Activated naive CD4-positive, alpha-beta T cell treated with anti-CD3 and anti-CD28 coated beads for 36 hours (primary cell): ENCODE results near the gene GPX3. TPM values are rescaled to one million over a fixed set of nuclear protein-coding genes. Genes with fewer than 3 reads are reported as not detected.

Source experiments
- CTCF ChIA-PET: fragments of 350-600 bp; sonication (Branson Sonifier 250); formaldehyde crosslinking; loops from one replicate; lab custom pipeline; 2021; ENCODE audit warnings: antibody characterized with exemption; lab: Charles Lee
- DNase-seq: peaks from one replicate; pipeline ENCODE4 v3.0.0-alpha.2; 2020
- H3K27ac Mint-ChIP-seq: one replicate; pipeline ENCODE4 v1.8.0; 2021; ENCODE audit warnings: mild to moderate bottlenecking, mixed read lengths
- H3K27me3 Mint-ChIP-seq: one replicate; pipeline ENCODE4 v1.8.0; 2021; ENCODE audit warnings: low read depth, mixed read lengths
- H3K36me3 Mint-ChIP-seq: one replicate; pipeline ENCODE4 v1.8.0; 2021; ENCODE audit warnings: low read depth, mixed read lengths
- H3K4me1 Mint-ChIP-seq: one replicate; pipeline ENCODE4 v1.8.0; 2021; ENCODE audit warnings: low read depth, mixed read lengths
- H3K4me3 Mint-ChIP-seq: one replicate; pipeline ENCODE4 v1.8.0; 2021; ENCODE audit warnings: mild to moderate bottlenecking, moderate library complexity, mixed read lengths
- H3K9me3 Mint-ChIP-seq: one replicate; pipeline ENCODE4 v1.8.0; 2021; ENCODE audit warnings: mixed read lengths
- intact Hi-C: fragments of 100-400 bp; cut with micrococcal nuclease; formaldehyde crosslinking; loops from one replicate; pipeline ENCODE4 v1.15.1; 2023
- total RNA-seq, 2 experiments: library from RNA; stranded (reverse); gene quantifications; one replicate each; pipeline ENCODE4 v1.2.3, GENCODE V29; 2021

The GPX3 gene
- total RNA-seq, 2 experiments from 2014 or later: not detected

GRCh38 chr5:151038801-151039238, 18.4 kb downstream of the GPX3 start:
- intact Hi-C loops: no loop called here
- no peaks in the 10 kb centered on the region for H3K27me3 Mint-ChIP-seq
- peak overlapping the region; percentile 65 for H3K27ac Mint-ChIP-seq
- H3K36me3 Mint-ChIP-seq: peaks cover 57% of the 10 kb centered on the region
- DNase-seq: peak; percentile 59
- no peaks in the 10 kb centered on the region for H3K9me3 Mint-ChIP-seq
- CTCF ChIA-PET: interaction anchor here (1.1 to 1.5 kb wide), 4 partner anchors 9 to 127 kb away, joined by 3 to 11 read pairs (median 6); no protein-coding TSS in a partner anchor
- no peak overlapping the region for H3K4me3 Mint-ChIP-seq
- peaks cover 11% of the 10 kb centered on the region for H3K4me1 Mint-ChIP-seq

DNA sequence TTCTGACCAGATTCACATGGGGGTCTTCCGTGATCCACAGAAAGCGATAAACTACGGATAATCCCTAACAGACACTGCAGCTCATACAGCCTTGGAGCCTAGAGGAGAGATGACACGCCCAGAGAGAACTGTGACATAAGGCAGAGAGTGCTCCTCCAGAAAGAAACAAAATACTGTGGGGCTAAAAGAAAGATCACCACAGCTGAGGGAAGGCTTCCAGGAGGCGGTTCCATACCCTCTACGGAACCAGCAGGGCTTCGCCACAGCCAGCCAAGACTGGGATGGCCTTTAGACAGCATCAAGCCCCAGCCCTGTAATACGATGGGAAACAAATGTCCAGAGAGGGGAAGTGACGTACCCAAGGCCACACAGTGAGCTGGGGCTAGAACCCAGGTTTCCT, 19.3 kb downstream of the GPX3 start:
- Mint-ChIP-seq H3K27me3 (no peaks in the 10 kb centered on the region), H3K27ac (no peak overlapping the region)
- CTCF ChIA-PET: interaction anchor here (0.5 to 1.6 kb wide), 5 partner anchors 9 to 702 kb away, joined by 3 to 11 read pairs (median 6); no protein-coding TSS in a partner anchor

DNA sequence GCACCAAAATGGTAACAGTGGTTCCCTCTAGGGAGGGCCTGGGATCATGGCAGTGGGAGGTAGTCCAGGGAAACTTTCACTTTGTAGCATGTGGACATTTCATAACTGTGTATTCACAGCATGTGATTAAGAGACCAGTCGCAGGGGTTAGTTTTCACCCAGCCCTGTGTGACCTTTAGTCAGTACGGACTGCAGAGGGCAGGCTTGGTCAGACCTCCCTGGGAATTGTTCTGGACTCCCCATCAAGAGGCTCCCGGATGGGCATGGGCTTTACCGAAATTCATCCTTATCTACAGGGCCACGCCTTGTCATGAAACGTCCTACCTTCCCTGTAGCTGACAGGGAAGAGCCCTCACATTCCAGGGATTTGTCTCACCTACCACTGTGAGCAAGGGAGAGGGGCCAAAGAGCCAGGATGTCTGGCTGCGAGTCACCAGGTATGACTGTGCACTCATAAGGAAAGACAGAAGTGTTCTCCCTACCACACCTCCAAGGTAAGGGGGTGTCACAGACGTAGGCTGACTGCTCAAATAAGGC, 19.9 kb downstream of the GPX3 start:
- no peaks in the 10 kb centered on the region for H3K9me3 Mint-ChIP-seq
- no peaks in the 10 kb centered on the region for H3K27me3 Mint-ChIP-seq
- intact Hi-C loops: no loop called here
- peaks cover 11% of the 10 kb centered on the region for H3K4me1 Mint-ChIP-seq
- no peak overlapping the region for H3K4me3 Mint-ChIP-seq
- H3K27ac Mint-ChIP-seq: no peak overlapping the region
- H3K36me3 Mint-ChIP-seq: peaks cover 52% of the 10 kb centered on the region
- CTCF ChIA-PET: interaction anchor here (1.6 to 3.2 kb wide), 3 partner anchors 9 to 76 kb away, joined by 6 to 13 read pairs (median 6); no protein-coding TSS in a partner anchor
- no peak for DNase-seq

More for the DNA sequence above, 19.3 kb downstream of the GPX3 start:
- Mint-ChIP-seq H3K36me3 (peaks cover 53% of the 10 kb centered on the region), H3K4me3 (no peak overlapping the region), H3K4me1 (peaks cover 11% of the 10 kb centered on the region), H3K9me3 (no peaks in the 10 kb centered on the region)
- intact Hi-C loops: no loop called here
- no peak for DNase-seq

DNA sequence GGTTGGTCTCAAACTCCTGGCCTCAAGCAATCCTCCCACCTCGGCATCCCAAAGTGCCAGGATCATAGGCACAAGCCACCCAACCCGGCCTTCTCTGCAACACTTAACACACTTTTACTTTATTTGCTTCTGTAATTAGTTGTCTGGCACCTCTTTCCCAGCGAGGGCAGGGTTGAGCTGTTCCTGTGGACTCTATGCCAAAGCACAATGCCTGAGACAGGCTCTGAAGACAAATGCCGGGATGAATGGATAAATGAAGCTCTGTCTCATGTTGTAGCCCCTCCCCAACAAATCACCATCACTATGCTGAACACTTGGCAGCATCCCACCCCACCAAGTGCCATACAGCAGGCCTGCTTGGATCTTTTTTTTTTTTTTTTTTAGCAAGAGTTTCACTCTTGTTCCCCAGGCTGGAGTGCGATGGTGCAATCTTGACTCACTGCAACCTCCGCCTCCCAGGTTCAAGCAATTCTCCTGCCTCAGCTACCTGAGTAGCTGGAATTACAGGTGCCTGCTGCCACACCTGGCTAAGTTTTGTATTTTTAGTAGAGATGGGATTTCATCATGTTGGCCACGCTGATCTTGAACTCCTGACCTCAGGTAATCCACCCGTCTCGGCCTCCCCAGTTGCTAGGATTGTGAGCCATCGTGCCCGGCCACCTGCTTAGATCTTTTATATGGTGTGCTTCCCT, 21.3 kb downstream of the GPX3 start:
- H3K4me3 Mint-ChIP-seq: no peak overlapping the region
- no peak overlapping the region for H3K27ac Mint-ChIP-seq
- H3K9me3 Mint-ChIP-seq: no peaks in the 10 kb centered on the region
- intact Hi-C loops: no loop called here
- H3K36me3 Mint-ChIP-seq: peaks cover 54% of the 10 kb centered on the region
- H3K4me1 Mint-ChIP-seq: peaks cover 11% of the 10 kb centered on the region
- CTCF ChIA-PET: interaction anchor here (0.6 to 3.2 kb wide), 4 partner anchors 10 to 321 kb away, joined by 3 to 13 read pairs (median 6); no protein-coding TSS in a partner anchor
- DNase-seq: no peak
- H3K27me3 Mint-ChIP-seq: no peaks in the 10 kb centered on the region

GRCh38 chr5:151042453-151043093, 22.2 kb downstream of the GPX3 start:
- Mint-ChIP-seq H3K4me1 (peaks cover 11% of the 10 kb centered on the region), H3K4me3 (no peak overlapping the region), H3K27me3 (no peaks in the 10 kb centered on the region), H3K9me3 (no peaks in the 10 kb centered on the region), H3K27ac (no peak overlapping the region), H3K36me3 (peaks cover 53% of the 10 kb centered on the region)
- intact Hi-C loops: no loop called here
- no peak for DNase-seq
- CTCF ChIA-PET: interaction anchor here (1.3 to 3.2 kb wide), 2 partner anchors 73 to 83 kb away, joined by 4 to 13 read pairs; no protein-coding TSS in a partner anchor

GRCh38 chr5:151047814-151048425, 27.5 kb downstream of the GPX3 start:
- Mint-ChIP-seq H3K4me3 (no peak overlapping the region), H3K27me3 (no peaks in the 10 kb centered on the region), H3K27ac (no peak overlapping the region), H3K9me3 (no peaks in the 10 kb centered on the region), H3K36me3 (peaks cover 61% of the 10 kb centered on the region), H3K4me1 (no peaks in the 10 kb centered on the region)
- CTCF ChIA-PET: interaction anchor here (0.8 to 10.0 kb wide), 21 partner anchors 7 to 488 kb away, joined by 3 to 309 read pairs (median 4); no protein-coding TSS in a partner anchor
- intact Hi-C loops: loop anchor here (5.0 kb wide), 1 partner anchor 591 kb away; no protein-coding TSS in a partner anchor
- DNase-seq: peak; percentile 40

- DNase-seq: no peak
- Mint-ChIP-seq H3K4me1 (no peaks in the 10 kb centered on the region), H3K36me3 (peaks cover 61% of the 10 kb centered on the region), H3K9me3 (no peaks in the 10 kb centered on the region), H3K27ac (no peak overlapping the region), H3K27me3 (no peaks in the 10 kb centered on the region), H3K4me3 (no peak overlapping the region)
- CTCF ChIA-PET: interaction anchor here (0.8 to 10.0 kb wide), 21 partner anchors 8 to 488 kb away, joined by 3 to 309 read pairs (median 5); no protein-coding TSS in a partner anchor
- intact Hi-C loops: loop anchor here (5.0 kb wide), 1 partner anchor 591 kb away; no protein-coding TSS in a partner anchor
Measured at GRCh38 chr5:151048526-151048925, 28.1 kb downstream of the GPX3 start.

GRCh38 chr5:151051066-151051930, 30.9 kb downstream of the GPX3 start:
- H3K9me3 Mint-ChIP-seq: no peaks in the 10 kb centered on the region
- CTCF ChIA-PET: interaction anchor here (0.6 to 10.0 kb wide), 32 partner anchors 9 to 491 kb away, joined by 3 to 309 read pairs (median 6); no protein-coding TSS in a partner anchor
- intact Hi-C loops: loop anchor here (1.0 to 5.0 kb wide), 3 partner anchors 64 to 266 kb away; no protein-coding TSS in a partner anchor
- peaks cover 62% of the 10 kb centered on the region for H3K36me3 Mint-ChIP-seq
- no peaks in the 10 kb centered on the region for H3K27me3 Mint-ChIP-seq
- H3K4me3 Mint-ChIP-seq: no peak overlapping the region
- DNase-seq: peak; percentile 85
- no peaks in the 10 kb centered on the region for H3K4me1 Mint-ChIP-seq
- H3K27ac Mint-ChIP-seq: peak overlapping the region; percentile 16

DNA sequence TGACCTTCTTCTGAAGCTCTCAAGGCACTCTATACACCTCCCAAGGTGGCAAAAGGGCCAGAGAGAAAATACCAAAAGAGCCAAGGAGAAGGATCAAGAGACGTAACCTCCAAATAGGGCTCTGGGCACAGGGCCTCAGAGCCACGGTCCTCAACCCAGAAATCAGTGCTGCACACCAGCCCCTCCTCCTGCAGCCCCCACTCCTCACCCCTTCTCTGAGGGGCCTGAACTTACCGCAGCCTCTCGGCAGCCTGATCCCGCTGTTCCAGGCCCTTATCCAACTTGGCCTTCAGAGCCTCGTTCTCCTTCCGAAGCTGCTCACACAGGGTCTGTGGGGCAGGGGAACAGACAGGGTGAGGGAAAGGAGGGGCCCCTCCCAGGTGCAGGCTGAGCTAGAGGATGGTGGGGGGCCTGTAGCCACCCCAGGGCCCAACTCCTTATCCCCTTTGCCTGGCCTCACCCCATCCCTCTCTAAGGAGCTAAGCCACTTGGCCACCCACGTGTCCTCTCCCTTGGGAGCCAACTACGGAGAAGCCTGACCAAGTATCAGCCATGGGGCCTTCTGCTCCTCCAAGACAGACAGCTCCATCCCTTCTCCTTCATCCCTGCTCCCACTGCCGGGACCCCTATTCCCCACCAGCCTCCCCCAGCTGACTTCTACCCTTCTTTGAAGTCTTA, 31.7 kb downstream of the GPX3 start:
- Mint-ChIP-seq H3K4me3 (no peak overlapping the region), H3K27ac (peak overlapping the region; percentile 63), H3K27me3 (no peaks in the 10 kb centered on the region), H3K36me3 (peaks cover 63% of the 10 kb centered on the region), H3K4me1 (no peaks in the 10 kb centered on the region), H3K9me3 (no peaks in the 10 kb centered on the region)
- intact Hi-C loops: loop anchor here (1.0 to 5.0 kb wide), 3 partner anchors 63 to 265 kb away; no protein-coding TSS in a partner anchor
- CTCF ChIA-PET: interaction anchor here (0.6 to 10.0 kb wide), 31 partner anchors 8 to 492 kb away, joined by 3 to 309 read pairs (median 7); no protein-coding TSS in a partner anchor
- no peak for DNase-seq

GRCh38 chr5:151052836-151053235, 32.4 kb downstream of the GPX3 start:
- no peaks in the 10 kb centered on the region for H3K27me3 Mint-ChIP-seq
- CTCF ChIA-PET: interaction anchor here (0.8 to 10.0 kb wide), 16 partner anchors 8 to 493 kb away, joined by 3 to 309 read pairs (median 8); no protein-coding TSS in a partner anchor
- H3K27ac Mint-ChIP-seq: no peak overlapping the region
- no peak for DNase-seq
- no peaks in the 10 kb centered on the region for H3K9me3 Mint-ChIP-seq
- intact Hi-C loops: loop anchor here (5.0 kb wide), 1 partner anchor 264 kb away; no protein-coding TSS in a partner anchor
- H3K4me3 Mint-ChIP-seq: no peak overlapping the region
- H3K4me1 Mint-ChIP-seq: no peaks in the 10 kb centered on the region
- H3K36me3 Mint-ChIP-seq: peaks cover 60% of the 10 kb centered on the region
